GM21717 (cell line): Measurements from ENCODE around the gene HMGN4.
A peak's percentile ranks its signal among the peaks of the same experiment; 100 is the strongest.
"Not testable (repeated sequence)": the region's sequence is repeated elsewhere in the genome, so short reads cannot be mapped to it uniquely, and the experiment has no call there.

Source experiments
- ATAC-seq: cut with Tn5 transposase; IDR thresholded peaks from one replicate; pipeline ENCODE4 v1.9.1; 2021; ENCODE audit warnings: mild to moderate bottlenecking, moderate library complexity; ENCODE audit not compliant: unreplicated experiment

Gene HMGN4

GRCh38 chr6:26521600-26522391, 16.4 kb upstream of the HMGN4 start:
- peak; percentile 77 for ATAC-seq

- not testable (repeated sequence) for ATAC-seq
These were observed 15.5 kb upstream of the HMGN4 start for GRCh38 chr6:26522486-26523228.

- not testable (repeated sequence) for ATAC-seq
These were observed 13.9 kb upstream of the HMGN4 start for GRCh38 chr6:26524314-26524713.

DNA sequence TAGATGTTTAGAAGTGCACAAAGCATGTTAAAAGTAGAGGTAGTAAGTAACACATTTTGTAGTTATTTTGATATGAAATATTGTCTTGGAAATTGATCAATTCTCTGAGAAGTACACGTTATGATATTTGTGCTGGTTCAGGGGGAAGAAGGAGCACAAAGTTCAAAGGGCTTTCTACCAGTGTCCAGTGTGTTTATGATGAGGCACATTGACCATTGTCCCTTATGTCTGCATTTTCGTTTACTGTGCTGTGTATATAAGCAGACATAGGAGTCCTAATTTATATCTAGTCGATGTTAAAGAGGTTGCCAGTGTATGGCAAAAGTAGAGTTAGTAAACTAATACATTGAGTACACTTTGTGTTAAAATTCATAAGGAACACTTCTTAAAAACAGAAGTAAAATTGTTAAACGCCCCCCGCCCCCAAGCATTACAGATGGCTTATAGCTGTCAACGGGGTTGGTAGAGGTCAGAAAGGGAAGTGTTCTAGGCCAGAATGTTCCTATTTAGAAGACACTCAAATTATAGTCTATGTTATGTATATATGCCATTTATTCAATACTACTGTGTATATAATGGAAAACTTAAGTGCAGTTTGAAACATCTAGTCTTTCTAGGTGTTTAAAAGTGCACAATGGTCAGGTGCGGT, 13.3 kb upstream of the HMGN4 start:
- no peak for ATAC-seq

DNA sequence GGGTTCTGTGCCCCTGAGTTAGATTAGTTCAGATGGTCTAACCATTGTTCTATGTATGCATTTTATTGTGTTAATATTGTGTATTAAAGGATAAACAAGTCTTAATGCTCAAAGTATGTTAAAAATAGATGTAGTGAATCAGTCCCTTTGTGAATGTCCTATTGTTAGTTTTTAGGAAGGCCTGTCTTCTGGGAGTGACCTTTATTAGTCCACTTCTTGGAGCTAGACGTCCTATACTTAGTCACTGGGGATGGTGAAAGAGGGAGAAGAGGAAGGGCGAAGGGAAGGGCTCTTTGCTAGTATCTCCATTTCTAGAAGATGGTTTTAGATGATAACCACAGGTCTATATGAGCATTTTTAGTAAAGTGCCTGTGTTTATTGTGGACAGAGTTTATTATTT, 12.3 kb upstream of the HMGN4 start:
- ATAC-seq, result no peak

DNA sequence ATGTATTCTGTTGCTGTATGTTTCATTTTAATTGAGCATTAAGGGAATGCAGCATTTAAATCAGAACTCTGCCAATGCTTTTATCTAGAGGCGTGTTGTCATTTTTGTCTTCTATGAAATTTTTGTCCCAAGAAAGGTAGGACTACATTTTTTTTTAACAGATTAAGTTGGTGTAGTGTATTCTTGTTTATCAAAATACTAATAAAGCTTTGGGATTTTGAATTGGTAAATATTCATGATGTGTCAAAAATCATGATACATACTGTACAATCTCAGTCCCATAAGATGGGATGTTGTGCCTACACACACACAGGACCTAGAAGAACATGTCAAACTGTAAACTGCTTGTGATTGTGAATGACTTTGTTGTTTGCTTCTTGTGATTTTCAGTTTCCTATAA, 11.2 kb upstream of the HMGN4 start:
- ATAC-seq, result no peak

GRCh38 chr6:26530203-26530602, 8.0 kb upstream of the HMGN4 start:
- no peak for ATAC-seq

GRCh38 chr6:26531897-26532296, 6.3 kb upstream of the HMGN4 start:
- ATAC-seq, result no peak

DNA sequence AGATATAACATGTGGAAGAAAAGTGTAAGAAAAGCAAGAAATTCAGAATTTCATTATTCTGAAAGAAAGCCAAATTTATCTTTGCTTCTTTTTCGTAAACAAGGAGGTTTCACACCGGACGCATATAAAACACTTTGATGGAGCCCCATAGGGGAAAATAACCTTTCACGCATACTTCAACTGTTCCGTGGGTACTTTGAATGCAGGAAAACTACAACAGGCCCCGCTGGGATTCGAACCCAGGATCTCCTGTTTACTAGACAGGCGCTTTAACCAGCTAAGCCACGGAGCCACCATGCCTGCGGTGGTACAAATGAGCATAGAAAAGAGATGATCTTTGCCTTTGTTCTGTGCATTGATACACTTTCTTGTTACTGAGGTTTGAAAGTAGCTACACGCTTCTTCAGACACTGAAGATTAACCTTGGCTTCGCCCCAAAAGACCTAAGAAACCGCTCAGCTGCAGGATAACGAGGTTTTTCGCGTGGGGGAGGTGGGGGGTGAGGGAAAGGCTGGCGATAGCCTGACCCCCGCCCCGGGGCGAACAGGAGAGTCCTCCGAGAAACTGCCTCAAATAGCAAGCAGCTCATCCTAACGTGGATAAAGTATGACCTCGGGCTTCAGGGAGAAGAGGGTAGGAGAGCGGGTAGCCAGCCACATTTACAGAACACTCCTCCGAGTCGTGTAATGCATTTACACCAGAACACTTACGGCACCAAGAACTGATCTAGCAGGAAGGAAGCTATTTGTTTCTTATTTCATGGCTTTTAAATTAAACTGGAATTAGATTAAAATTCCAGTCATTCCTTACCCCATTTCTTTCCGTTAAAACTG, 5.3 kb upstream of the HMGN4 start:
- ATAC-seq, result no peak

GRCh38 chr6:26533532-26533931, 4.6 kb upstream of the HMGN4 start:
- no peak for ATAC-seq

- ATAC-seq, result no peak
These were observed 3.3 kb upstream of the HMGN4 start for GRCh38 chr6:26534681-26535465.

DNA sequence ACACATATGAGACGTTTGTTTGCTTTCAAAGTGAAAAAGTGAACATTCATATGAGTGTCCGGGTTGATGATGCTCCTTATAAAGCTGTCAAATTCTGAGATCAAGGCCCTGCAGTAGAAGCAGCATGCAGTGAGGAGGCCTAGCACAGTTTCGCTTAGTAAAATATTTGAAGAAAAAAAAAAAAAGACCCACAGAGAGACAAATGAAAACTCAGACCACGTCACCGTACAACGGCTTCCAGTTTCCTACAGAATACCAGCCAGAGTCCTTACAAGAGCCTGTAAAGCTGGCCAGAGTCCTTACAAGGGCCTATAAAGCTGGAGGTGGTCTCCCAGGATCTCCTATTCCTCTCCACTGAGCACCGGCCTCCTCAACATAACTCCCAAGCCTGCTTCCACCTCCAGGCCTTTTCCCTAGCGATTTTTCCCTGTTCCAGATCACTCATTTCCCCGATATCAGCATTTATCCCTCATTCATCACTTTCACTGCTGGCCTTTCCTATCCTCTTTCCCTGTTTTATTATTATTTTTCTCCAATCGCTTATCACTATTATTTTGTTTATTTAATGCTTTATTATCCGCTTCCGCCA, 1.5 kb upstream of the HMGN4 start:
- no peak for ATAC-seq

DNA sequence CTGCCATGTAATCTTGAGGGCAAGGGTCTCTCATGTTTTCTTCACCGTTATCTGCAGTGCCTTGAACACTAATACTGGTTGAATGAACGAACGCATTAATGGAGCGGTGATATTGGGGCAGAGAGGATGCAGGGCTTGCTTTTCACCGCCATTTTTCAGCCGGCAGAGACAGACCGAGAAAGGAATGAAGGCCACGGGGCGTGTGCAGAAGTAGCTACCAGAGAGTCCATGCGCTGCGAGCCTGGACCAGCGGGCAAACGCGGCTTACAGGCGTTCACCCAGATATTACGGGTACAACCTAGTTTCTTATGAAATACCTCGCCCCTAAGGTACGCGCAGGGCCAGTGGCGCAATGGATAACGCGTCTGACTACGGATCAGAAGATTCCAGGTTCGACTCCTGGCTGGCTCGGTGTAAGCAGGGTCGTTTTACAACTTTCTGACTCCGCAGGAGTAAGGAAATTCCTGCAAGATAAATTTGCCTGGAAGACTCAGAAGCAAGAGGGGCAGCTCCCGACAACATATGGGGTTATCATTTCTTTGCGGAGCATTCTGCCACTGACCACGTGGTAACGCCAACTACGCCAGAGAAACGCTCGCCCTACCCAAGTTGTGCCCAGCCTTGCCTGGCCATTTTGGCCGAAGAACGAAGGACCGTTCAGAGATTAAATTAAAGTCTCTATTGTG, 863 bp upstream of the HMGN4 start:
- peak; percentile 36 for ATAC-seq

DNA sequence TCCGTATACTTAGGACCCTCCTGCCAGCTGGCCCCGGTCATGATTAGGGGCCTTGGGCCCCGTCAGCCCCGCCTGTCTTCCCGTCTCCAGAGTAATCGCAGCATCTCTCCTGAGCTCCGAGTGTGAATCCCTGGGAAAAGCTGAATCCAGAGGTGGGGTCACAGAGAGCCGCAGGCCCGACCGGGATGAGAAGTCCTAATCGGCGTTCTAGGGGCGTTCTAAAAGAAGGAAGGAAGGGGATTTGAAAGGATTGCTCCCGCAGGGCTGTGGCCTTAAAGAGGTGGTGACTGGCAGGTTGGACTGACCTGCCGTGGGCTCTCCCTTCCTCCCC, 371 bp downstream of the HMGN4 start:
- ATAC-seq, result peak; percentile 7

- no peak for ATAC-seq
These were observed 977 bp downstream of the HMGN4 start for GRCh38 chr6:26539071-26539615.

GRCh38 chr6:26541579-26541978, 3.4 kb downstream of the HMGN4 start:
- ATAC-seq, result no peak

DNA sequence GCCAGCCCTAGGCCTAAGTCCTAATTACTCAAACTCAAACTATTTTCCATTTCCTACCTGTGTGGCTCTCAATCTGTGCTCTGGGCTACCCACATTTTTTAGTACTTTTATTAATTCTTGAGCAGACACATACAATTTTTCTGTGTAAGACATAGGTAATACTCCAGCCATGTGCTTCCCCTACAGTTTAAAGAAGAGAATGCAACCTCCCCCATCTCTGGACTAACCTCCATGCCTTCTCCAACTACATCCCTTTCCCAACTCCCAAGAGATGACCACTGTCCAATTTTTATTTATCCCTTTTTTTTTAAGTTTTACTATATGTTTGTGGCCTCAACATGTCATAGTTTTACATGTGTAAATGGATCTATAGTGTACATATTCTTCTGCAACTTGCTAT, 5.8 kb downstream of the HMGN4 start:
- no peak for ATAC-seq

DNA sequence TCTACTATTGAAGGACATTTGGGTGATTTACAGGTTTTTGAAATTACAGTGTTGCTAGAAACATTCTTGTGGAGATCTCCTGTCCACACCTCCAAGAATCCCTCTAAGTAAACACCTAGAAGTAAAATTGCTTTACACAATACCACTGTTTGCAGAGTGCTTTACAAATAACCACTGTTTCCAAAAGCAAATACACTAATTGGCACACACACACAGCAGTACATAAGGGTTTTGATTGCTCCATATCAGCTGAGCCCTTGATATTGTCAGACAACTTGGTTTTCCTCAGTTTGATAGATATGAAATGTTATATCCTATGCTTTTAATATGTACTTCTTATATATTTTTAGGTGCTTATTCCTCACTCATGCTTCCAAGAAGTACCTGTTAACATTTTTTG, 6.3 kb downstream of the HMGN4 start:
- no peak for ATAC-seq

DNA sequence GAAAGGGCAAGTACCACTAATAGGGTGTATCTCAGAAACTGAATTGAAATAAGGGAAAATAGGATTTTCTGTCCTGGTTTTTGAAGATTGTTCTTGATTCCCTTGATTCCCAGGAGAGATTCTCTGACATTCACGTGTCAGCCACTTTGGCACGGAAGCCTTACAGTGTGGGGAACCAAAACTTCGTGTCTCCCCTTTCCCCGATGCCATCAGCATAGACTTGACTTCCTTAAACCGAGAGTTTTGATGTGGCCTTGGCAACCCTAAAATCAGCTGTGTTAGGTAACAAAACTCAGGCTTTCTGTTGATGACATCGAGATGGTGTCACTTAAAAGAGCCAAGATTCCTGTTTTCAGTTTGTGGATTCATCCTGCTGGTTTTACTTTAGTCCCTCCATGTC, 7.5 kb downstream of the HMGN4 start:
- no peak for ATAC-seq
